CD4-positive, alpha-beta T cell treated with Interleukin-17A for 1 hour (primary cell): ENCODE data around the gene VPS18.

Experiments
- DNase-seq: peaks from one replicate; pipeline ENCODE4 v3.0.0-alpha.2; 2020

Gene VPS18

DNA sequence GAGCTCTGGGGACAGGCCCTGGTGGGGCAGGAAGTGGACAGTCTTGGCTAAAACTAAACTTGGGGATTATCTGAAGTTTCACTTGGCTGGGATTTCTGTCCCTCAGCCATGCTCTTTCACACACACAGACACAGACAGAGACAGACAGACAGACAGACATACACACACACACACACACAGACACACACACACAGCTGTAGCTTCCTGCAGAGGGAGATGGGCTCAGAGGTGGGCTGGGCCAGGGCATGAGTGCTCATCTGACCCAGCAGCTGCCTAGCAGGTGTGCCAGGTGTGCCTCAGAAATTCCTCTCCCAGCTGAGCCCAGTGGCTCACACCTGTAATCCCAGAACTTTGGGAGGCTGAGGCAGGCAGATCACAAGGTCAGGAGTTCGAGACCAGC is 23.5 kb upstream of the VPS18 start:
- no peak for DNase-seq

DNA sequence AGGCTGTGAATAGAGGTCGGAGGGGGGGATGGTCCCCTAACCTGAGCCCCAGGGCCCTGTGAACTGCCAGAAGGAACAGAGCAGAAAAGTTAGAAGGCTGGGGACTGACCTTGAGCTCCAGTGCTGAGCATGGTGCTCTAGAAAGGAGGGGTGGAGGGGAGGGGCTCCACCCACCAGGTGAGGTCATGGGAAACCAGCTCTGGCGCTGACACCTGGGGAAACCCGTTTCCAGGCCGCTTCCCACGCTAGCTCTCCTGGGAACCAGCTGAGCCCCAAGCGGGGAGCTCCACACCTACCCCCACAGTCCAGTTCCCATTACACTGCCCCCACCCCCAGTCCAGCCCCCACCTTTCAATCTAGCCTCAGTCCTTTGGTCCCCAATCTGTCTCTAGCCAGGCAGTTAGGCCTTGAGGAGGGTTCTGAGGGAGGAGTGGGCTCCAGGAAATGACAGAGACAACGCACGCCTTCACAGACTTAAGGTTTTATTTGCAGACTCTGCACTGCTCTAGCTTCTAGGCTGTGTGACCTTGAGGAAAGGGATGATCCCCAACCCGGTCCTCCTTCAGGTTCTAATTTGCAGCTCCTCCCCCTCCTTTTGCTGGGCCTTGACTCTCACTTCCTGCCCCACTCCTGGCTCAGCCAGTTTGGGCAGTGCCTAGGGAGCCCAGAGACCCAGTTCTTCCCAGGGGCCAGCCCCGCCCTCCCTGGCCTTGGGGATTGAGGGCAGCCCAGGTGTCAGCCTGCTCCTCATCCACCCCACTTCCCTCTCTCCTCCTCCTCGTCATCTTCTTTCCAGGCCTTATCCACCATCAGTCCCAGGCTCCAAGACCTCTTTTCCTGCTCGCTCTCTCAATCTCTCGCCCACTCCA is 22.3 kb upstream of the VPS18 start:
- no peak for DNase-seq

DNA sequence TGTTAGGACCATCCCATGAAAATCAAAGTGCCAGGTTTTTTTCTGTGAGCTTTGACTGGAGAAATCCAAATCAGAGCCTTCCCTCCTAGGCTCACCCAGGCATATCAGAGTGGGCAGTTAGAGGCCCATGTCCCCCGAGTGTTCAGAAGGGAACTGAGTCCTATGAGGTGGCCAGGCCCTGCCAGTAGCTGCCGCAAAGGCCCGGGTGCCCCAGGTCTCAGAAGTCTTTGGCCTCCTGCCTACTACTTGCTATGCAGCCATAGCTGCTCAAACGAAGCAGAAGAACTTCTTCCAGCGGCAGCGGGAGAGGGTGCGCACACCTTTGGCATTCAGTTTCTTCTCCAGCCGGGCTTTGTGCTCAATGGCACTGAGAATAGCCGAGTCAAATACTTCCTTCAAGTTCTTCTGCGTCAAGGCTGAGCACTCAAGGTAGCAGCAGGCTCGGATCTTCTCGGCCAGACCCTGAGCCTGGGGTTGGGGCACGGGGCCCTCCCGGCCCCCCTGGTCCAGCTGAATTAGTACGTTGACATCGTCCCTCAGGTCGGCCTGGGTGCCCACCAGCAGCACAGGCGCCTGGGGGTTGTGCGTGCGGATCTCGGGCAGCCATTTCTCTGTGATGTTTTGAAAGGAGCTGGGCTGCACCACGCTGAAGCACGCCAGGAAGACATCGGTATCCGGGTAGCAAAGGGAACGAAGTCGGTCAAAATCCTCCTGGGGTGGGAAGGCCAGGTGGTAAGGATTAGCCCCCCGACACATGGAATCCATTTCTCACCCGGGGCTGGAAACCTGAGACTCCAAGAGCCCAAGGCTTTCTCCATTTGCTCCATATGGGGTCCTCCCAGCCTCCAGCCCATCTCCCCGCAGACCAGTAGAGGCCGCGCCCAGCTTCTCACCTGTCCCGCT is 21.2 kb upstream of the VPS18 start:
- DNase-seq, result no peak

DNA sequence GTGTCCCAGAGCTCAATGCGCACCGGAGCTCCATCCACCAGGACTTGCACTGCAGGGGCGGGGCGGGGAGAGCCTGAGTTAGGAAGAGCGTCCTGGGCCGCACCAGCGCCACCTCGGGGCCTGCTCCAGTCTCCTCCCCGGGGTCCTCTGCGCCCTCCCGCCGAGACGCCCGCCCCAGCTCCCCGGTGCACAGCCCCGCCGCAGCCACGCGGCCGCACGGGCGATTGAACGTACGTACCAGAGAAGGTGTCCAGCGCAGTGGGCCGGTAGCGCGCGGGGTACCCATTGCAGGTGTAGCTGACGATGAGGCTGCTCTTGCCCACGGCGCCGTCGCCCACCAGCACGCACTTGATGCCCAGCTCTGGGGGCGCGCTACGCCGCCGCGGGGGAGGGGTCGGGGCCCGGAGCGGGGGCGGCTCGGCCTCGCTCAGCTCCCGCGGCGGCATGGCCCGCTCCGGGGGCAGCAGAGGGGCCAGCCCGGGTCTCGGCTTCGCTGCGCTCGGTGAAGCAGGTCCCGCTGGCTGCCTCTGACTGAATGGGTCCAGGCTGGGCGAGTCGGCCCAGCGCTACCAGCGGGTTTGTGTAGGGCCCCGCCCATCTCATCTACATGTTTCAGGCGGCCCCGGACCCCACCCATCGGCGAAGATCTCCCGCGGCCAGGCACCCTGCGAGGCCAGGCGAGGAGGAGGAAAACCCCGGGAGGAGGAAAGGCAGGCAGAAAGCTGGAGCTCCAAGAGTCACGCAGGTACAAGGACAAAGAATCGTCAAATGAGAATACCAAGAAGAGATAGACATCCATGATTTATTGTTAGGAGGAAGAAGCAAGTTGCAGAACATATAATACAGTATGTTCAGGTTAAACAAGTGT is 20.3 kb upstream of the VPS18 start, which contains the start of gene RHOV:
Gene RHOV, minus strand, starts transcription at position 541 of the 868 bp plus-strand sequence. Its CDS starts 95 bp downstream, at position 446.
- DNase-seq, result peak; percentile 46

DNA sequence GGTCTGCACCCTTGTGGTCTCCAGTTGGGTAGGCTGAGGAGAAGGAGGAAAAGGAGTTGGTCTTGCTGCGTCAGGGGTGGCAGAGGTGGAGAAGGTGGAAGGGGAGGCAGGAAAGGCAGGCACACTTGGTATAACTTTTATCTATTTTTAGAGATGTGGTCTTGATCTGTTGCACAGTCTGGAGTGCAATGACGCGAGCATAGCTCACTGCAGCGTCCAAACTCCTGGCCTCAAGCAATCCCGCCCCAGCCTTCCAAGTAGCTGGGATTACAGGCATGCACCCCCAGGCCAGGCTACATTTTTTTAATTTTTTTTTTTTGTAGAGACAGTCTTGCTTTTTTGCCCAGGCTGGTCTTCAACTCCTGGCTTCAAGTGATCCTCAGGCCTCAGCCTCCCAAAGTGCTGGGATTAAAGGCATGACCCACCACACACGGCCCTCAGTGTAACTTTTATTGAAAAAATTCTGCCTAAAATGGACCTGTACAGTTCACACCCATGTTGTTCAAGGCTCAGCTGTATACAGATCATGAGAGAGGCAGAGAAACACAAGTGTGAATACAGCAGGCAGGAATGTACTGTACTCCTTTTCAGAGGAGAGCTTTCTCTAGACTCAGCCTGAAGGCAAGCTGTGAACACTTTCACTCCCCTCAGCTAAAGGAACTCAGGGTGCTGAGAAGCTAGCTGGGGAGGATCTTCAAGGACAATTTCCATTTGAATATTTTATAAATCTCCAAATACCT is 18.1 kb upstream of the VPS18 start:
- no peak for DNase-seq

DNA sequence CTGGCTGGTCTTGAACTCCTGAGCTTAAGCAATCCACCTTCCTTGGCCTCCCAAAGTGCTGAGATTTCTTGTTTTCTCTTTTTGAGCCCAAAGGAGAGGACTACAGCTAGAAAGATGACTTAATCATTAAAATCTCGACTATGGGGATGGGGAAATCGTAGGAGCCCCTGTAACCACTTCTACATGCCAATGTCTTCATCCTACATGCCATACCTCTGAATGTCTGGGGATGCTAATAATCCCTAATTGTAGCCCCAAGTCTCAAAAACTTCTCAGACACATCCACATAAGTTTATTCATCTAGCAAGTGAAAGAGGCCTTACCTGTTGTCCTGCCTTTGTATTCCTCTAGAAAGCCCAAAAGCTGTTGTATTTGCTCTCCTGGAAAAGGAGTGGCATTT is 16.6 kb upstream of the VPS18 start:
- no peak for DNase-seq

DNA sequence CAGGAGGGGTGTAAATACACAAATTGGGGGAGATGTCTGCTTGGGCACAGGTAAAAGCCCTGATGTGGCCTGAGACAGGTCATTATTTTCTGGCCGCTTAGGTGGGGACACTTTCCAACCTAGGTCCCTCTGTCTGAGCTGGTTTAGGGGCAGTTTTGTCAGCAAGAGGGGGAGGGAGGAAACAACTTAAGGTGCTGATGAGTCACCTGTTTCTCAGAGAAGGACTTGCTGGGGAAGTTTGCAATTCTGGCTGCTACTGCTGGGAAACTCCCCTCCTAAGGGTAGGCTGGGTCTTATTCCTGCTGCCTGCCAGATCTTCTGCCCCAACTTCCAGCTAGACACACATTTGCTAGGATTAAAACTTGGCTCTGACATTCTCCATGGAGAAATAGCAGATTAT is 15.5 kb upstream of the VPS18 start:
- no peak for DNase-seq

DNA sequence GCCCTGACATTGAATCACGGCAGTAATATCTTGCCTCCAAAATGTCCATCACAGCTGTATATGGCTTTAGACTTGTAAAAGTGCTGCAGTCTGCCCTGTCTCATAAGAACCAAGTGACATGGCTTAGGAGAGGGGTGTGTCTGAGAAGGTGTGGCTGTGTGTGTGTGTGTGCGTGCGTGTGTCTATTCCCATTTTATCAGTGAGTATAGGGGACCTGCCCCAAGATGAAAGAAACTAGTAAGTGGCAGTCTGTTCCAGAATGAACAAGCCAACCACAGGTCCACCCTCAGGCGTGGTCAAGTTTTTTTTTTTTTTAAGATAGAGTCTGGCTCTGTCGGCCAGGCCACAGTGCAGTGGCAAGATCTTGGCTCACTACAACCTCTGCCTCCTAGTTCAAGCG is 14.6 kb upstream of the VPS18 start:
- DNase-seq, result no peak

DNA sequence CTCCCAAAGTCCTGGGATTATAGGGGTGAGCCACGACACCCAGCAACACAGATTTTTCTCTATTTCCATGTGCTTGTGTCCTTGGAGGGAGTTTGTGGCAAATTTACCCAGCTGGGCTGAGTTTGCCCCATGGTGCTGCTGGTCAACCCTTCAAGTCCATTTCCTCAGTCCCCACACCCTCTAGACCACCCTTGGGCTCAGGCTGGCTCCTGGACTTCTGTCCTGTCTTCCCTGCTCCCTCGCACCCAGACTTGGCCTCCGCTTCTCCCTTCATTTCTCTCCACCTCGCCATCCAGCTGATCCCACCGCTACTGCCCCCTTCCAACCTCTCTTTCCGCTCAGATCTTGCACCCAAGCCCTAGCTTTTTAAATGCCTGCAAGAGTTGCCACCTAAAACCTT is 12.9 kb upstream of the VPS18 start:
- no peak for DNase-seq

DNA sequence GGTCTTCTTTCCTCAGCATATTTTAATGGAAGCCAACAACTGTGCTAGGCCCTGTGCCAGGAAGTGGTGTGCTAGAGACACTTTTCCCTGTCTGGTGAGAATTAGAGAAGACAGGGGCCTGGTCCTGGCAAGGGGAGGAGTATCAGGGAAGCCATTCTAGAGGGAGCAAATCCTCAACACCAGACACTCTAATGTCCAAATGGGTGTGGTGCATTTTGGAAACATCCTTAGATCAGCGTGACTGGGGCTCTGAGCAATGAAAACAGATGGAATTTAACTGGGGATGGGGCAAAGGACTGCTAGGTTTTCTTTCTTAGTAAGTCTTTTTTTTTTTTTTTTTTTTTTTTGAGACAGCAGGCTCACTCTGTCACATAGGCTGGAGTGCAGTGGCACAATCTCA is 7.7 kb upstream of the VPS18 start:
- no peak for DNase-seq

DNA sequence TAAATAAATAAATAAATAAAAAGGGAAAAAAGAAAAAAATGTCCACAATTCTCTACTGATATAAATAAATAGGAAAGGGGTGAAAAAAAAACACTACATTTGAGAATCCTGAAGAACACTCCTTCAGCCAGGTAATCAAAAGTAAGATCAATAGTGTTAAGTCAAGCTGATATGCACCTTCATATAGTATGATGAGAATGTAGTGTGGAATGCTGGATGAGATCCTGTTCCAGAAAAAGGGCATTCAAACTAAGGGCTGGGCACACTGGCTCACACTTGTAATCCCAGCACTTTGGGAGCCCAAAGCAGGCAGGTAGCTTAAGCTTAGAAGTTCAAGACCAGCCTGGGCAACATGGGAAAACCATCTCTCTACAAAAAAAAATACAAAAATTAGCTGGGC is 5.1 kb upstream of the VPS18 start:
- DNase-seq, result no peak

DNA sequence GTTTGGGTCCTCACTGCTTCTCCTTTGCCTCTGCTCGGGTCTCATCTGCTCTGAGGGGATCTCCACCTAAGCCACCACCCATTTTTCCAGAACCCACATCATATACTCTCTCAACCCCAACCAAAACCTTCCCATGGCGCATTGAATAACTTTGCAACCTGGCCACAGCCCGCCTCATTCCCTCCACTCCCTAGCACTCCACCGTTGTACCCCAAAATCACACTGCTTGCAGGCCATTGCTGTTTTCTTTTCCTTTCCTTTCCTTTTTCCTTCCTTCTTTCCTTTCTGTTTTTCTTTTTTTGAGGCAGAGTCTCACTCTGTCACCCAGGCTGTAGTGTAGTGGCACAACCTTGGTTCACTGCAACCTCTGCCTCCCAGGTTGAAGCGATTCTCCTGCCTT is 3.1 kb upstream of the VPS18 start:
- DNase-seq, result no peak

DNA sequence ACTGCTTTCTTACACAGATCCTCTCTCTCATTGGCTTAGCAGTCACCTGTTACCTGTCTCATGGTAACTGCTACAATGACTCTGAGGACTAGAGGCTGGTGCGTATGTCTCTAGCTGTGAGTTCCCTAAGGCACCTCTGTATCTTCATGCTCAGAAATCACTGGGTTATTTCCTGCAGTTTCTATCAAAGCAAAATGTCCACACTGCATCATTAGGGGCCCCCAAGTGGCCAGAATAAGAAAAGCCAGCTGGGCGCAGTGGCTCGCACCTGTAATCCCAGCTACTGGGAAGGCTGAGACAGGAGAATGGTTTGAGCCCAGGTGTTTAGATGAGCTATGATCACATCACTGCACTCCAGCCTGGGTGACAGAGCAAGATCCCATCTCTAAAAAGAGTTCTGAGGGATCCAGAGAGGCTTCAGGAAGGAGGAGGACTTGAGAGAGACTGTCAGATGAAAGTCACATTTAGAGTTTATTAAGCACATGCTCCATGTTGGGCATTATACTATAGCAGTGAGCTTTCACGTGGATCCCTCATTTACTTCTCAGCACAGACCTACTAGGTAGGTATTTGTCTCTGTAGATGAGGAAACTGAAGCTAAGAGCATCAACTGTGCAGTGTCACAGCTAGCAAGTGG is 2.3 kb upstream of the VPS18 start:
- peak; percentile 52 for DNase-seq

DNA sequence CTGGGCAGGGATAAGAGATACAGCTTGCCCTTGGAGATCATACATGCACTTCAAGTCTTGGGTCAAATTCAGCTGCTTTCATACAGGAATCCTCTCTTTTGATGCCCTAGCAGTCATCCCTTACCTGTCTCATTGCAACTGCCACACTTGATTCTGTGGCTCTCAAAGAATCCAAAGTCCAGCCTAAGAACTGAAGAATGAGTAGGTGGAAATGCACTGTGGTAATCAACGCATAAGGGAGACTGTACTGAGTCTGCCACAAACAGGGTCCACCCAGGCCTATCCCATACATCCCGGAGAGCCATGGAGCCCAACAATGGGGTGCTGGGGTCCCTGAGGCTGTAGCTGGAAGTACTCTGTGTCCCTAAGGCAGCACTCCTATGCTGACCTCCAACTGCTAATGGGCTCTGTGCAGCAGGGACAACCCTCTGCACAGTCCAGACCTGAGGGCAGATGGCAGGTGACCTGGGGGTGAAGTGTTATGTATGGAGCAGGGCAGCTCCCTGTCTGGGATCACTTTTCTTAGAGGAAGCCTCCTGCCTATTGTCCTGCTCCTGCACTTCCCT is 1.7 kb upstream of the VPS18 start:
- DNase-seq, result no peak

DNA sequence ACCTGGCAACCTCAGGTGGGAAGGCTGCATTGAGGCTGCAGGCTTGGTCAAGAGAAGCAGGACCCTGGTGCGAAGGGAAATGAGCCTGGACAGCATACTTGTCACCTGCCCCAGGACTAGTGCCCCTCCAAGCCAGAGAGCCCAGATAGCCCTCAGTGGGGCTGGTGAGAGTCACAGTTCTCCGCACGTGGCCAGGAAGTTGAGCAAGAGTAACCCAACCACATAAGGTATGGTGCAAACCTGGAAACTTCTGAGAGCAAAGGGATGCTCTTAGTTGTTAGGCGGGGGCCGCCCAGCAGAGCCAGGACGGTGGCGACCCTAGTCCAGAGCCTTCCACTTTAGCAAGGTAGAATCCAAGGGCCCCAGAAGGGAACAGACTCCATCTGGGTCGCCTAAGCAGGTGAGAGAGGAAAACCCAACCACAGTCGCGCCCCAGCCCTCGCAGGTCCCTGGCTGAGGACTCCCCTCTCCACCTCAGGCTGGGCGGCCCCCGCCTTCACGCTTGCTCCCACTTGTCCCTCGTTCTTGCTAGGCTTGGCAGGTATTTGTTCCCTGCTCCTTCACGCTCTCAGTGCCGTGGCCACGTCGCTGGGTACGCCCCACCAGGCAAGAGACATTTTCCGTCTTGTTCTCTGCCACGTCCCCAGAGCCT is 1.1 kb upstream of the VPS18 start:
- DNase-seq, result no peak

DNA sequence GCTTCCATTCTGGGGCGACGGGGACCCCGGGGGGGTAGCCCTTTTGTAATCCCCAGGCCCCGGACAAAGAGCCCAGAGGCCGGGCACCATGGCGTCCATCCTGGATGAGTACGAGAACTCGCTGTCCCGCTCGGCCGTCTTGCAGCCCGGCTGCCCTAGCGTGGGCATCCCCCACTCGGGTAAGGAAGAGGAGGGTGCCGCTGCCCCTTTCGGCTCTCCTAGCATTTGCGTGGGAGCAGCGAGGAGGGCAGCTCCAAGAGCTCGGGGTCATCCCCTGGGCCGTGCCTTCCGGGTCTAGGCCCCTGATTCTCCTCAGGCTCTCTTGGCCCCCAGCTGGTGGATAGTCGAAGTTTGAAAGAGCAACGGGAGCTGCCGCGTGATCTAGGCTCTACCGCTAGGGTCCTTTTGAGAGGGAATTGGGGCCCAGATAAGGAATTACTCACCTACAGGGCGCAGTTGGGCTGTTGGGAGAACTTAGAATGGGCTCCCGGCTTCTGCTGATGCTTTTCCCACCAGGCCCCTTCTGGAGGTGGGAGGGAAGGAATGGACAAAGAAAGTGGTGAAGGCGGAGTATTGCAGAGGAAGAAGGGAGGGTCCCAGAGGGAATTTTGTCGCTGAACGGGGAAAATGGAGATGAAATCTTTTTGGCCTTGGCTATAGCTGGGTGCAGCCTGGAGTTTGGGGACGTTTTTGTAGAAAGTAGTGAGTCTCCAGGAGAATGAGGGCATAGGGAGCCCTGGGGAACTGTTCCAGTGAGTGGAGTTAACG is 615 bp downstream of the VPS18 start:
- DNase-seq, result peak; percentile 73

DNA sequence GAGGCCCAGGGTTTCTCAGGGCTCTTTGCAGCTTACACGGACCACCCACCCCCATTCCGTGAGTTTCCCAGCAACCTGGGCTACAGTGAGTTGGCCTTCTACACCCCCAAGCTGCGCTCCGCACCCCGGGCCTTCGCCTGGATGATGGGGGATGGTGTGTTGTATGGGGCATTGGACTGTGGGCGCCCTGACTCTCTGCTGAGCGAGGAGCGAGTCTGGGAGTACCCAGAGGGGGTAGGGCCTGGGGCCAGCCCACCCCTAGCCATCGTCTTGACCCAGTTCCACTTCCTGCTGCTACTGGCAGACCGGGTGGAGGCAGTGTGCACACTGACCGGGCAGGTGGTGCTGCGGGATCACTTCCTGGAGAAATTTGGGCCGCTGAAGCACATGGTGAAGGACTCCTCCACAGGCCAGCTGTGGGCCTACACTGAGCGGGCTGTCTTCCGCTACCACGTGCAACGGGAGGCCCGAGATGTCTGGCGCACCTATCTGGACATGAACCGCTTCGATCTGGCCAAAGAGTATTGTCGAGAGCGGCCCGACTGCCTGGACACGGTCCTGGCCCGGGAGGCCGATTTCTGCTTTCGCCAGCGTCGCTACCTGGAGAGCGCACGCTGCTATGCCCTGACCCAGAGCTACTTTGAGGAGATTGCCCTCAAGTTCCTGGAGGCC is 5.4 kb downstream of the VPS18 start:
- DNase-seq, result no peak

DNA sequence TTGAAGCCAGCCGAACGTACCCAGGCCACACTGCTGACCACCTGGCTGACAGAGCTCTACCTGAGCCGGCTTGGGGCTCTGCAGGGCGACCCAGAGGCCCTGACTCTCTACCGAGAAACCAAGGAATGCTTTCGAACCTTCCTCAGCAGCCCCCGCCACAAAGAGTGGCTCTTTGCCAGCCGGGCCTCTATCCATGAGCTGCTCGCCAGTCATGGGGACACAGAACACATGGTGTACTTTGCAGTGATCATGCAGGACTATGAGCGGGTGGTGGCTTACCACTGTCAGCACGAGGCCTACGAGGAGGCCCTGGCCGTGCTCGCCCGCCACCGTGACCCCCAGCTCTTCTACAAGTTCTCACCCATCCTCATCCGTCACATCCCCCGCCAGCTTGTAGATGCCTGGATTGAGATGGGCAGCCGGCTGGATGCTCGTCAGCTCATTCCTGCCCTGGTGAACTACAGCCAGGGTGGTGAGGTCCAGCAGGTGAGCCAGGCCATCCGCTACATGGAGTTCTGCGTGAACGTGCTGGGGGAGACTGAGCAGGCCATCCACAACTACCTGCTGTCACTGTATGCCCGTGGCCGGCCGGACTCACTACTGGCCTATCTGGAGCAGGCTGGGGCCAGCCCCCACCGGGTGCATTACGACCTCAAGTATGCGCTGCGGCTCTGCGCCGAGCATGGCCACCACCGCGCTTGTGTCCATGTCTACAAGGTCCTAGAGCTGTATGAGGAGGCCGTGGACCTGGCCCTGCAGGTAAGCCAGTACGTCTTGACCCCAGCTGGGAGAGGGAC is 6.2 kb downstream of the VPS18 start:
- no peak for DNase-seq

DNA sequence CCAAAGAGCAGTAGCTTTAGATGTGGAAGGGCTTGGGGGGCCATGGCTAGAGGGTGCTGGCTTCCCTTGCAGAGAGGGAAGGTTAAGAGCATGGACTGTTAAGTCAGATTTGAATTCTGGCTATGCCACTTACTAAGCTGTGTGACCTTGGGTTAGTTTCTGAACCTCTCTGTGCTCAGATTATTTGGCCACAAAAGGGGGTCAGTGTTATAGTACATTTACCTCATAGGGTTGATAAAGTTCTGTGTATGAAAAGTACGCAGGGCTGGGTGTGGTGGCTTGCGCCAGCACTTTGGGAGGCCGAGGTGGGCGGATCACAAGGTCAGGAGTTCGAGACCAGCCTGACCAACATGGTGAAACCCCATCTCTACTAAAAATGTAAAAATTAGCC is 6.8 kb downstream of the VPS18 start:
- DNase-seq, result no peak
